NCI-H2107 treated with DMSO at 0.1 percent for 48 hours (cell line): ENCODE results near the gene SPSB3.

Experiments
- DNase-seq: peaks from one replicate; lab custom pipeline; 2025; ENCODE audit not compliant: unreplicated experiment; lab: John Stamatoyannopoulos, UW

The SPSB3 gene

GRCh38 chr16:1782408-1783264, at the start of gene SPSB3, which contains the start of gene NUBP2:
SPSB3 (minus strand) TSS chr16:1782571; CDS start chr16:1781483, 1,088 bp downstream.
NUBP2 (plus strand) TSS chr16:1782960; CDS start chr16:1783021, 61 bp downstream.
- peak; percentile 99 for DNase-seq

- DNase-seq: no peak
Measured at GRCh38 chr16:1831186-1832075, 49.1 kb upstream of the SPSB3 start.

GRCh38 chr16:1830213-1830612, 47.8 kb upstream of the SPSB3 start:
- DNase-seq: no peak

GRCh38 chr16:1828645-1829410, 46.5 kb upstream of the SPSB3 start:
- no peak for DNase-seq

GRCh38 chr16:1826691-1827573, 44.6 kb upstream of the SPSB3 start, which contains the start of the genes FAHD1 and HAGH:
FAHD1 (plus strand) TSS chr16:1827206; CDS start chr16:1827239, 33 bp downstream.
HAGH (minus strand) TSS chr16:1826825; CDS start chr16:1826787, 38 bp downstream.
- peak; percentile 85 for DNase-seq

- no peak for DNase-seq
Measured at GRCh38 chr16:1825864-1826690, 43.7 kb upstream of the SPSB3 start.

- DNase-seq: no peak
Measured at GRCh38 chr16:1825381-1825863, 43.1 kb upstream of the SPSB3 start.

GRCh38 chr16:1823821-1824220, 41.5 kb upstream of the SPSB3 start:
- no peak for DNase-seq

GRCh38 chr16:1822801-1823200, 40.4 kb upstream of the SPSB3 start:
- DNase-seq: no peak

- DNase-seq: no peak
Measured at GRCh38 chr16:1821861-1822611, 39.7 kb upstream of the SPSB3 start.

- no peak for DNase-seq
Measured at GRCh38 chr16:1820946-1821290, 38.5 kb upstream of the SPSB3 start.

- DNase-seq: no peak
Measured at GRCh38 chr16:1820096-1820945, 38.0 kb upstream of the SPSB3 start.

- no peak for DNase-seq
Measured at GRCh38 chr16:1819611-1820010, 37.2 kb upstream of the SPSB3 start.

- no peak for DNase-seq
Measured at GRCh38 chr16:1818873-1819525, 36.6 kb upstream of the SPSB3 start.

GRCh38 chr16:1818204-1818872, 36.0 kb upstream of the SPSB3 start:
- DNase-seq: no peak

GRCh38 chr16:1817716-1818115, 35.3 kb upstream of the SPSB3 start:
- DNase-seq: no peak
